H54 (cell line): ENCODE measurements around the gene SCGB1C1.
"Not testable (repeated sequence)": the region's sequence is repeated elsewhere in the genome, so short reads cannot be mapped to it uniquely, and the experiment has no call there.

ENCODE experiments used
- DNase-seq: peaks from one replicate; pipeline ENCODE4 v3.0.0; 2011; ENCODE audit warnings: low spot score, mixed read lengths; ENCODE audit not compliant: insufficient read length
- FAIRE-seq: peaks from 3 replicates; lab custom pipeline; 2011; peaks lifted over from hg19 to GRCh38; lab: Jason Lieb, UNC
- POLR2A ChIP-seq: IDR thresholded peaks from 2 replicates; pipeline ENCODE4 v1.6.1; 2011; ENCODE audit warnings: low read depth, mild to moderate bottlenecking, low read length

The SCGB1C1 gene

GRCh38 chr11:218815-219593, 26.1 kb downstream of the SCGB1C1 start:
- TF ChIP-seq POLR2A, result no peak
- DNase-seq (no peak), FAIRE-seq (no peak)

DNA sequence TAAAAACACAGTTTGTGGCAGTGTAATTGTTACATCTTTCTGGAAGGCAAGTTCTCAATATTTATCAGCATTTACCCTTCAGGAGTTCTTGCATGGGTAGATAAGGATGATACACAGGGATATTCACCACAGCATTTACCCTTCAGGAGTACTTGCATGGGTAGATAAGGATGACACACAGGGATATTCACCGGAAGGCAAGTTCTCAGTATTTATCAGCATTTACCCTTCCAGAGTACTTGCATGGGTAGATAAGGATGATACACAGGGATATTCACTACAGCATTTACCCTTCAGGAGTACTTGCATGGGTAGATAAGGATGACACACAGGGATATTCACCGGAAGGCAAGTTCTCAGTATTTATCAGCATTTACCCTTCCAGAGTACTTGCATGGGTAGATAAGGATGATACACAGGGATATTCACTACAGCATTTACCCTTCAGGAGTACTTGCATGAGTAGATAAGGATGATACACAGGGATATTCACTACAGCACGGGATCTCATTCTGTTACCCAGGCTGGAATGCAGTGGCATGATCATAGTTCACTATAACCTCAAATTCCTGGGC, 27.9 kb downstream of the SCGB1C1 start:
- not testable (repeated sequence) for DNase-seq, FAIRE-seq

DNA sequence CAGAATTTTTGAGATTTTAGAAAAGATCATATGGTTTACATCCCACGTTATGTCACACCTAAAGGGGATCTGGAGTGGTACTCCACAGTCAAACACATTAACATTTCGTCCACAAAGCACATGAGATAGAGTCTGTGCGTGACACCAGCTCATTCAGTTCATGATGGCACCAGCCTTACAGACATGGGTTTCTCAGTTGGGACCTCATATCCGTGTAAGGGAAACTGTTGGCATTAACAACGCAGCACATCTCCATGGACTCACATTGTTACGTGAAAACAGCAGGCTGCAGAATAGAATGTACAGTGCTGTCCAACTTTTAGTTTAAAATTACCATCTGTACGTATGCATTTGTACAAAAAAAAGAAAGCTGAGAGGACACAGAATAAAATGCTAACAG, 28.7 kb downstream of the SCGB1C1 start:
- DNase-seq (no peak), FAIRE-seq (no peak)
- TF ChIP-seq POLR2A, result no peak

DNA sequence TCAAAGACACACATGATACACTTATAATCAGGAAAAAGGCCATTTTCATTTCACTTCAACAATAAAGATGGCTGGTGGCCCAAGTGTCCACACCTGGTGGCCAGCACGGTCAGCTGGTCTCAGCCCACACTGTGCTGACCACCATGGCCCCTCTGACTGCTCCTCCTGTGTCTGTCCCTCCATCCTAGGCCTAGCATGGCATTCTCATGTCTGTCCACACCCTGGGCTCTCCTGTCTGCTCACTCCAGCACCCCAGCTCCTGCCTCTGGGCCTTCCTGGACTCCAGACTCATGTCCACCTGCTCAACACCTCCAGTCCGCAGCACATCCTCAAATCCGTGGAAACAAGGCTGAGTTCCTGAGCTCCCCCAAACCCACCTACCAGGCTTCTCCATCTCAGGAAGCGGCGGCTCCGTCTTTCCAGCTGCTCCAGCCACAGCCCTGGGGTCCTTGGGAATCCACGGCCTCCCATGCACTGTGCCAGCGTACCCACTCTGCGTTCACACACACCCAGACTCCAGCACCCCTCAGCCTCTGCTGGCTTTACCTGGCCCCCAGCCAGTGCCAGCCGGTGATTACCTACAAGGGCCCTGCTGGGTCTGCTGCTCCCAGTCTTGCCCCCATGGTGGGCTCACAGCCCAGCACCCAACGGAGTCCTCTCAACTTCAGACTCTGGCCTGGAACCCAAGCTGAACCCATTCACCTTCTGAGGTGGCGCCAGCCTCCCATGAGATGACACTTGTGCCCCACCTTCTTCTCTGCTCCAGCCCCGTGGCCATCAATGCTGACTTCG, 29.3 kb downstream of the SCGB1C1 start:
- no peak for DNase-seq
- no peak for TF ChIP-seq POLR2A
- FAIRE-seq, result no peak

DNA sequence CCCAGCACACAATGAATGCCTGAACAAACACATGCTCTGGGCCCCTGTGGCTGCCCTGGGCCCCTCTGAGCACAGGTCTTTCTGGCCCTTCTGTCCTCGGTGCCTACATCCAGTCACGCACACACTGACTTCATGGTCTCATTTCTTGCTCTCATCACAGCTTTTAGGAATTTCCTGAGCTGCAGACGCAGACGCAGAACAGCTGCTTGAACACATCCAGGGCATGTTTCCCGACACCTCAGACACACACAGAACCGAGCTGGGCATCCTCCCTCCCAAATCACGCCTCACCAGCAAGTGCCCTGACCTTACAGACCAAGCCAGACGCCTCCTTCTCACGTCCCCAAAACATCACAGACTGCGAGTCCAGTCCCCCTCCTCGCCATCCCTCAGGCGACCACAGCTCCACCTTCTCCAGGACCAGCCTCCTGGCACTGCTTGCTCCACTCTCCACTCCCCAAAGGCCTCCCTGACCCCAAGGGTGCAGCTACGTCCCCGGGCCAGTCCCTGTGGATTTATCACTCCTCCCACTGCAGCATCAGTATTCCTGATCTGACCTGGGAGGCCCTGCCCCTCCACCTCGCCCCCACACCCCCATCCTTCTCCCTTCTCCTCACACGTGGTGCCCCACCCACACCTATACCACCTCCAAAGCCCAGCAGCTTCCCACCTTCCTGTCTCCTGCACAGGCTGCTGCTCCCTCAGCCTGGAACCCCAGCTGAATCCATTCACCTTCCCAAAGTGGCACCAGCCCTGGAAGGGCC, 30.3 kb downstream of the SCGB1C1 start:
- no peak for DNase-seq
- no peak for TF ChIP-seq POLR2A
- no peak for FAIRE-seq

- DNase-seq (no peak), FAIRE-seq (no peak)
- no peak for TF ChIP-seq POLR2A
These were observed 31.0 kb downstream of the SCGB1C1 start for GRCh38 chr11:223884-224283.

- no peak for TF ChIP-seq POLR2A
- no peak for FAIRE-seq
- no peak for DNase-seq
These were observed 31.5 kb downstream of the SCGB1C1 start for GRCh38 chr11:224424-224823.

DNA sequence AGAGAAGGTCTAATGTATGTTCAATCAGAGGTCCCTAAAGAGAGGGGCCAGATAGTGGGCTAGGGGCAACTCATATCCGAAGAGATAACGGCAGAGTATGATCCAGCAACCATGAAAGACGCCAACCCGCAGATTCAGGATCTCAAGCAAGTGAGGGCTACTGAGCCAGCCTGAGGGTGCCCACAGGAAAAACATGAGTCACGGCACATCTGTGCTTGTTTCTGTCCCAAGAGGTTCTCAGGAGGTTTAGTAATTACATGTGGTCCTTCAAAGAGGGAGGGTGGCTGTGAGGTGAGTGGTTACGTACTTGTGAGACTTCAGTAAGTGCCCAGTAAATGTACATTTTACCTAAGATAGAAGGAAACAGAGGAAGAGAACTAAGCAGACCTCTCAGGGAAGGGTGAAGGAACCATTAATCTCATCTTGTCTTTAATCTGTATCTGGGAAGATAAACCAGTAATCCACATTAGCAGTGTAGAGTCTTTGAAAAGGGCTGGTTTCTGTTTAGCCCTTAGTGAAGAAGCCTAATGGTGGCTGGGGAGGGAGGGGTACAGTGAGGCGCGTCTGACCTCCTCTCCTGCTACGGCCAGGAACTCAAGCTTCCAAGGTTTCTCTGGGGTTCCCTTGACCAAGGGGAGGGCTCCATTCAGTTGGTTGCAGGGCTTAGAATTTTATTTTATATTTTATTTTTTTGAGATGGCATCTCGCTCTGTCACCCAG, 33.0 kb downstream of the SCGB1C1 start:
- FAIRE-seq, result no peak
- TF ChIP-seq POLR2A, result no peak
- DNase-seq, result no peak

- TF ChIP-seq POLR2A, result no peak
- FAIRE-seq, result no peak
- no peak for DNase-seq
These were observed 35.0 kb downstream of the SCGB1C1 start for GRCh38 chr11:227824-228379.

- no peak for FAIRE-seq
- TF ChIP-seq POLR2A, result no peak
- DNase-seq, result no peak
These were observed 37.6 kb downstream of the SCGB1C1 start for GRCh38 chr11:230431-230830.

GRCh38 chr11:232783-233565, 40.1 kb downstream of the SCGB1C1 start:
- no peak for FAIRE-seq
- no peak for TF ChIP-seq POLR2A
- DNase-seq, result no peak

- no peak for TF ChIP-seq POLR2A
- DNase-seq (no peak), FAIRE-seq (no peak)
These were observed 42.3 kb downstream of the SCGB1C1 start for GRCh38 chr11:235180-235579.
